Esophagus squamous epithelium (tissue), 4 donors: ENCODE results near the gene PLEKHH2.

Source experiments
- CTCF ChIP-seq, 6 experiments: fragments of 450-650 bp in 4 of 6; fragments of 200-600 bp in 2 of 6; sonication (generic) in 2 of 6; IDR thresholded peaks; one replicate each; pipeline ENCODE4 v1.5.1; 2016 to 2019; ENCODE audit warnings: antibody characterized with exemption in 6 of 6, mild to moderate bottlenecking in 4 of 6, moderate library complexity in 4 of 6
- POLR2A ChIP-seq, 4 donors: fragments of 450-650 bp; IDR thresholded peaks; one replicate each; pipeline ENCODE4 v1.6.1; 2017; ENCODE audit warnings: antibody characterized with exemption in 4 of 4, mild to moderate bottlenecking in 4 of 4, moderate library complexity in 3 of 4

- TF ChIP-seq CTCF (IDR thresholded peaks at IDR 0.05) (no peak), POLR2A (IDR thresholded peaks at IDR 0.05) (no peak)
Measured at GRCh38 chr2:43743706-43744105, 106.6 kb downstream of the PLEKHH2 start.
